Vagina (tissue), 2 donors: Measurements from ENCODE around the gene SUGCT. TPM values are rescaled to one million over a fixed set of nuclear protein-coding genes. Genes with fewer than 3 reads are reported as not detected.

Source experiments
- DNase-seq, 2 donors: peaks; one replicate each; pipeline ENCODE4 v3.0.0-alpha.2; 2017; ENCODE audit errors: extremely low spot score in 2 of 2
- H3K27ac ChIP-seq: fragments of 200-600 bp; sonication (generic); one replicate; pipeline ENCODE4 v1.5.1; 2019
- H3K27me3 ChIP-seq: fragments of 200-600 bp; sonication (generic); one replicate; pipeline ENCODE4 v1.5.1; 2019
- H3K36me3 ChIP-seq, 2 donors: fragments of 200-600 bp; sonication (generic); one replicate each; pipeline ENCODE4 v1.5.1; 2017 to 2019
- H3K4me1 ChIP-seq: fragments of 200-600 bp; sonication (generic); one replicate; pipeline ENCODE4 v1.5.1; 2019
- H3K4me3 ChIP-seq, 2 donors: fragments of 200-600 bp; sonication (generic); 1 replicate in 1 of 2; 2 replicates in 1 of 2; pipeline ENCODE4 v1.5.1; 2016 to 2019
- H3K9me3 ChIP-seq: fragments of 200-600 bp; sonication (generic); one replicate; pipeline ENCODE4 v1.5.1; 2019
- CTCF ChIP-seq, 3 experiments: fragments of 450-650 bp in 2 of 3; fragments of 200-600 bp in 1 of 3; sonication (generic) in 1 of 3; IDR thresholded peaks; one replicate each; pipeline ENCODE4 v1.5.1; 2017 to 2019; ENCODE audit warnings: antibody characterized with exemption in 3 of 3, mild to moderate bottlenecking in 2 of 3, moderate library complexity in 2 of 3
- POLR2A ChIP-seq, 2 donors: fragments of 450-650 bp; IDR thresholded peaks; one replicate each; pipeline ENCODE4 v1.6.1; 2017; ENCODE audit warnings: antibody characterized with exemption in 2 of 2, mild to moderate bottlenecking in 2 of 2, moderate library complexity in 2 of 2
- POLR2AphosphoS5 ChIP-seq, 2 donors: sonication (generic); formaldehyde crosslinking; IDR thresholded peaks; one replicate each; pipeline ENCODE4 v1.9.0; 2017; ENCODE audit warnings: antibody characterized with exemption in 2 of 2, mild to moderate bottlenecking in 2 of 2, low read depth in 1 of 2; ENCODE audit not compliant: insufficient read depth in 1 of 2
- intact Hi-C: fragments of 100-400 bp; cut with DNase I; formaldehyde crosslinking; loops from one replicate; pipeline ENCODE4 v1.15.1; 2023
- total RNA-seq: library from RNA; depleted of rRNA; stranded (reverse); fragments of >200 nt; gene quantifications from one replicate; pipeline ENCODE4 v1.2.3, GENCODE V29; 2016

SUGCT gene
- total RNA-seq, 1 donor from 2014 or later = 2.2 TPM

GRCh38 chr7:40439686-40440085, 304.9 kb downstream of the SUGCT start:
- H3K4me1 ChIP-seq = no peaks in the 10 kb centered on the region
- H3K27me3 ChIP-seq = no peaks in the 10 kb centered on the region
- H3K4me3 ChIP-seq = no peak overlapping the region
- H3K36me3 ChIP-seq = no peaks in the 10 kb centered on the region
- no peak overlapping the region for H3K27ac ChIP-seq
- intact Hi-C loops = no loop called here
- no peaks in the 10 kb centered on the region for H3K9me3 ChIP-seq
- no peak for DNase-seq
- no peak for TF ChIP-seq POLR2AphosphoS5 (IDR thresholded peaks at IDR 0.05; ENCODE audit: insufficient read depth in 1 of 2, low read depth in 1 of 2)

GRCh38 chr7:40447345-40447744, 312.5 kb downstream of the SUGCT start:
- intact Hi-C loops = no loop called here
- no peaks in the 10 kb centered on the region for H3K27me3 ChIP-seq
- TF ChIP-seq POLR2A (IDR thresholded peaks at IDR 0.05) (no peak), POLR2AphosphoS5 (IDR thresholded peaks at IDR 0.05; ENCODE audit: insufficient read depth in 1 of 2, low read depth in 1 of 2) (no peak), CTCF (IDR thresholded peaks at IDR 0.05) (no peak)

GRCh38 chr7:40455485-40455884, 320.7 kb downstream of the SUGCT start:
- TF ChIP-seq POLR2AphosphoS5 (IDR thresholded peaks at IDR 0.05; ENCODE audit: insufficient read depth in 1 of 2, low read depth in 1 of 2) (no peak), CTCF (IDR thresholded peaks at IDR 0.05) (no peak), POLR2A (IDR thresholded peaks at IDR 0.05) (no peak)
- Histone ChIP-seq H3K4me1 (no peaks in the 10 kb centered on the region), H3K4me3 (no peak overlapping the region), H3K27me3 (no peaks in the 10 kb centered on the region), H3K9me3 (no peaks in the 10 kb centered on the region), H3K27ac (no peak overlapping the region), H3K36me3 (no peaks in the 10 kb centered on the region)
- no peak for DNase-seq
- intact Hi-C loops = no loop called here

More at GRCh38 chr7:40447345-40447744, 312.5 kb downstream of the SUGCT start:
- no peak for DNase-seq
- H3K9me3 ChIP-seq = no peaks in the 10 kb centered on the region
- H3K27ac ChIP-seq = no peak overlapping the region
- no peaks in the 10 kb centered on the region for H3K36me3 ChIP-seq
- no peak overlapping the region for H3K4me3 ChIP-seq
- no peaks in the 10 kb centered on the region for H3K4me1 ChIP-seq

GRCh38 chr7:40457776-40458480, 323.1 kb downstream of the SUGCT start:
- H3K27ac ChIP-seq = no peak overlapping the region
- intact Hi-C loops = no loop called here
- no peak for DNase-seq
- H3K27me3 ChIP-seq = no peaks in the 10 kb centered on the region
- no peak overlapping the region for H3K4me3 ChIP-seq
- no peaks in the 10 kb centered on the region for H3K36me3 ChIP-seq
- no peaks in the 10 kb centered on the region for H3K9me3 ChIP-seq
- TF ChIP-seq POLR2AphosphoS5 (IDR thresholded peaks at IDR 0.05; ENCODE audit: insufficient read depth in 1 of 2, low read depth in 1 of 2) = no peak
- TF ChIP-seq CTCF (IDR thresholded peaks at IDR 0.05) = no peak
- no peak for TF ChIP-seq POLR2A (IDR thresholded peaks at IDR 0.05)
- no peaks in the 10 kb centered on the region for H3K4me1 ChIP-seq

GRCh38 chr7:40463446-40463845, 328.6 kb downstream of the SUGCT start:
- no peak for DNase-seq
- TF ChIP-seq POLR2AphosphoS5 (IDR thresholded peaks at IDR 0.05; ENCODE audit: insufficient read depth in 1 of 2, low read depth in 1 of 2) (no peak), POLR2A (IDR thresholded peaks at IDR 0.05) (no peak), CTCF (IDR thresholded peaks at IDR 0.05) (no peak)
- Histone ChIP-seq H3K27ac (no peak overlapping the region), H3K9me3 (no peaks in the 10 kb centered on the region), H3K4me3 (no peak overlapping the region), H3K27me3 (no peaks in the 10 kb centered on the region), H3K36me3 (no peaks in the 10 kb centered on the region), H3K4me1 (no peaks in the 10 kb centered on the region)
- intact Hi-C loops = no loop called here
